Progenitor cell of endocrine pancreas (in vitro differentiated cells): ENCODE data around the gene ZNF592. TPM values are rescaled to one million over a fixed set of nuclear protein-coding genes. Genes with fewer than 3 reads are reported as not detected.
A peak's percentile ranks its signal among the peaks of the same experiment; 100 is the strongest.

Experiments
- DNase-seq: peaks from one replicate; pipeline ENCODE4 v3.0.0; 2021; ENCODE audit warnings: low spot score; ENCODE audit not compliant: unreplicated experiment
- H3K27ac Mint-ChIP-seq: 2 replicates; pipeline ENCODE4 v1.8.0; 2021; ENCODE audit warnings: mild to moderate bottlenecking, moderate library complexity, mixed read lengths
- H3K27me3 Mint-ChIP-seq: 2 replicates; pipeline ENCODE4 v1.8.0; 2021; ENCODE audit warnings: mixed read lengths
- H3K36me3 Mint-ChIP-seq: 2 replicates; pipeline ENCODE4 v1.8.0; 2022; ENCODE audit warnings: mixed read lengths; ENCODE audit not compliant: insufficient read depth
- H3K4me1 Mint-ChIP-seq: 2 replicates; pipeline ENCODE4 v1.8.0; 2021; ENCODE audit warnings: low read depth, mixed read lengths
- H3K4me3 Mint-ChIP-seq: 2 replicates; pipeline ENCODE4 v1.8.0; 2021; ENCODE audit warnings: low read depth, mild to moderate bottlenecking, moderate library complexity, mixed read lengths
- H3K9me3 Mint-ChIP-seq: 2 replicates; pipeline ENCODE4 v1.8.0; 2021; ENCODE audit warnings: low read depth, mixed read lengths
- CTCF ChIP-seq: fragments of 200-600 bp; sonication (generic); IDR thresholded peaks from one replicate; pipeline ENCODE4 v1.5.0; 2021; ENCODE audit warnings: antibody characterized with exemption, mild to moderate bottlenecking; ENCODE audit not compliant: unreplicated experiment
- total RNA-seq: library from RNA; stranded (reverse); gene quantifications from 2 replicates; pipeline ENCODE4 v1.2.1, GENCODE V29; 2021

The ZNF592 gene
- total RNA-seq, 1 donor from 2014 or later = 40.5 TPM

DNA sequence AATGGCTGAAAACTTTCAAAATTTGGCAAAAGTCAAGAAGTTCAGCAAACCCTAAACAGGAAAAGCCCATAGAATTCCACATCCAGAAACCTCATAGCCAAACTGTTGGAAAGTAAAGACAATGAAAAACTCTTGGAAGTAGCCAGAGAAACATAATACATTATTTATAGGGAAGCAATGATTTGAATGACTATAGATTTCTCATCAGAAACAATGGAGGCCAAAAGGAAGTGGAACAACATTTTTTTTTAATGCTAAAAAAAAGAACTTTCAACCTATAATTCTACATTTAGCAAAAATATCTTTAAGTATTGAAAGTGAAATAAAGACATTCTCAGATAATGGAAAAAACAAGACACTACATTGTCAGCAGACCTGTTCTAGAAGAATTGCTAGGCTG is 99.0 kb downstream of the ZNF592 start:
- H3K27ac Mint-ChIP-seq = no peak overlapping the region
- TF ChIP-seq CTCF = no peak
- no peaks in the 10 kb centered on the region for H3K27me3 Mint-ChIP-seq
- H3K9me3 Mint-ChIP-seq = peaks cover 11% of the 10 kb centered on the region
- no peak for DNase-seq
- peaks cover 38% of the 10 kb centered on the region for H3K36me3 Mint-ChIP-seq
- H3K4me3 Mint-ChIP-seq = no peak overlapping the region
- H3K4me1 Mint-ChIP-seq = peaks cover 3% of the 10 kb centered on the region

DNA sequence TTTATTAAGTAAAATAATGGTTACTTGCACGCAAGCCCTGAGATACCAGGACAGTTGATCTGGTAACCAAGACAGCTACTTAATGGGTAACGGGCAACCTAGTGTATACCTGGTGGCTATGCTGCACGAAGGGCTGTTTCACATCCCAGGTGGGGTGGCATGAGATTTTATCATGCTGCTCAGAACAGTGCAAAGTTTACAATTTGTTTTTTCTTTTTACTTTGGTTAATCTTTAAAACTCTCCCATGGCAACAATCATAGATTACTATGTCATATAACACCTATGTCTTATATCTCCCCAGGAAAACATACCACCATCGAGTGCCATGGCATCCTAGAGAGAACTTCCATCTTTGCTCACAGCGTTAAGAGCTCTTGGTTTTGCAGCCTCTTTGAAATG is 103.8 kb downstream of the ZNF592 start:
- Mint-ChIP-seq H3K4me3 (no peak overlapping the region), H3K27ac (no peak overlapping the region), H3K27me3 (no peaks in the 10 kb centered on the region), H3K4me1 (peaks cover 13% of the 10 kb centered on the region), H3K36me3 (peaks cover 30% of the 10 kb centered on the region), H3K9me3 (peaks cover 2% of the 10 kb centered on the region)
- no peak for DNase-seq
- no peak for TF ChIP-seq CTCF

- Mint-ChIP-seq H3K4me3 (no peak overlapping the region), H3K27ac (peak overlapping the region; percentile 87), H3K27me3 (no peaks in the 10 kb centered on the region), H3K4me1 (peaks cover 13% of the 10 kb centered on the region), H3K9me3 (no peaks in the 10 kb centered on the region), H3K36me3 (peaks cover 23% of the 10 kb centered on the region)
- DNase-seq = no peak
- TF ChIP-seq CTCF = no peak
These were observed 106.7 kb downstream of the ZNF592 start for GRCh38 chr15:84855136-84855535.

DNA sequence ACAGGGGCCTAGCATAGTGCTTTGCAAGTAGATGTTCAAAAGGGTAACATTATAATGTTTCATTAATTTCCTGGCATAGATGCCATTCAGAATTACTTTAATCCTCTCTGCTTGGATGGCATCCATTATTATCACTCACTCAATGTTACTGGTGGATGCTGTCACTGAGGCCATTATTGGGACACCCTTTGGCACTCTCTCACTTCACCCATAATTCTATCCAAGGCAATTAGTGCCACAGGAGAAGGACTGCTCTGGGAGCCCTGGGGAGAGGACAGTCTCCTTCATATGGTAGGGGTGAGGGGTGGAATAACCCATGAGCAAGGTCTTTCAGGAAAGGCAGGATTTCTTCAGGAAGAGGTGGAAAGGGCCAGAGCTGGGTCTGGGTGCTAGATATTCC is 107.4 kb downstream of the ZNF592 start:
- DNase-seq = no peak
- H3K9me3 Mint-ChIP-seq = no peaks in the 10 kb centered on the region
- H3K36me3 Mint-ChIP-seq = peaks cover 23% of the 10 kb centered on the region
- peak overlapping the region; percentile 29 for H3K27ac Mint-ChIP-seq
- peaks cover 13% of the 10 kb centered on the region for H3K4me1 Mint-ChIP-seq
- no peak overlapping the region for H3K4me3 Mint-ChIP-seq
- TF ChIP-seq CTCF = no peak
- no peaks in the 10 kb centered on the region for H3K27me3 Mint-ChIP-seq

Other genes with a start within 250 kb of the ZNF592 start
- gene ZSCAN2, start 147.6 kb upstream of the ZNF592 start, total RNA-seq = 44.6 and 46.7 TPM in 2 replicates
- 65.7 and 69.8 TPM in 2 replicates for gene WDR73, start 94.3 kb upstream of the ZNF592 start, total RNA-seq
- gene NMB, start 90.4 kb upstream of the ZNF592 start, total RNA-seq = 4.9 and 6.1 TPM in 2 replicates
- 189 and 200 TPM in 2 replicates for gene SEC11A, start 32.5 kb upstream of the ZNF592 start, total RNA-seq
- 122 TPM in 2 replicates for gene ALPK3, start 68.8 kb downstream of the ZNF592 start, total RNA-seq
- not detected in 2 replicates for gene SLC28A1, start 136.1 kb downstream of the ZNF592 start, total RNA-seq
- gene PDE8A, start 233.3 kb downstream of the ZNF592 start, total RNA-seq = 24.5 and 28.8 TPM in 2 replicates